GM12873 (cell line): ENCODE data around the gene COPZ1.

Experiments used
- CTCF ChIP-seq: IDR thresholded peaks from 2 replicates; pipeline ENCODE4 v1.5.1; 2012; ENCODE audit warnings: low read depth, mild to moderate bottlenecking, moderate library complexity, low read length, control low read depth; ENCODE audit not compliant: insufficient read depth; ENCODE audit errors: missing control alignments

The COPZ1 gene

DNA sequence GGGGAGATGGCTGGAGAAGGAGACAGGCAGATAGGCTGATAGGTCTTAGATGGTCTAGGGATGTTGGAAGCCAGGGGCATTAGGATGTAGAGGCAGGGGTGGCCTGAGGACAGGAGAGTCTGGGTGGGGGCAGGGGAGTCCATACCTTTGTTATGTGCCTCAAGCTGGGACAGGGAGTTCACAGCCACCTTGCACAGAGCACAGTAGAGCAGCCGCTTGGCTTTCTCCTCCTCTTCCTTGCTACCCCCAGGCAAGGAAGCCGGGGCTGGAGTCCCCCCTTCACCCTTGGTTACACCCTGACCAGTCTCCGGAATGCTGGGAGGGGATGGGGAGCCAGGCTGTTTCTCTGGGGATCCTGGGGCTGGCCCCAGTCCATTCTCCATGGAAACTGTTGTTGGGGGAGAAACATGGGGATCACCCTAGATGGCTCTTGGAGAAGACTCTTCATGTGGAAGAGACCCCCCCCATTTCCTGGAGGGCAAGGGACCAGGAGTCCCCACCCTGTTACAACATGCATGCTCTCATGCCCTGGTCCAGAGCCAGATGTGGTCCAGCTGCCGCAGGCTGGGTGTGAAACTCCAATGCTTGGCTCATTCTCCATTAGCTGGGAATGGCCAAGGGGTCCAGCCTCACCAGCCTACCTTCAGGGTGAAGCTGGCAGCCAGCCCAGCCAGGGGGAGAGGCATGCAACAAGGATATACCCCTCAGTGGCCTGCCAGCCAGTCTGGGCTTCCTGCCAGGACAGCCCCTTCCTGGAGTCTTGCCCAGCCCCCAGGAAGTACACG is 46.6 kb downstream of the COPZ1 start:
- no peak for TF ChIP-seq CTCF

DNA sequence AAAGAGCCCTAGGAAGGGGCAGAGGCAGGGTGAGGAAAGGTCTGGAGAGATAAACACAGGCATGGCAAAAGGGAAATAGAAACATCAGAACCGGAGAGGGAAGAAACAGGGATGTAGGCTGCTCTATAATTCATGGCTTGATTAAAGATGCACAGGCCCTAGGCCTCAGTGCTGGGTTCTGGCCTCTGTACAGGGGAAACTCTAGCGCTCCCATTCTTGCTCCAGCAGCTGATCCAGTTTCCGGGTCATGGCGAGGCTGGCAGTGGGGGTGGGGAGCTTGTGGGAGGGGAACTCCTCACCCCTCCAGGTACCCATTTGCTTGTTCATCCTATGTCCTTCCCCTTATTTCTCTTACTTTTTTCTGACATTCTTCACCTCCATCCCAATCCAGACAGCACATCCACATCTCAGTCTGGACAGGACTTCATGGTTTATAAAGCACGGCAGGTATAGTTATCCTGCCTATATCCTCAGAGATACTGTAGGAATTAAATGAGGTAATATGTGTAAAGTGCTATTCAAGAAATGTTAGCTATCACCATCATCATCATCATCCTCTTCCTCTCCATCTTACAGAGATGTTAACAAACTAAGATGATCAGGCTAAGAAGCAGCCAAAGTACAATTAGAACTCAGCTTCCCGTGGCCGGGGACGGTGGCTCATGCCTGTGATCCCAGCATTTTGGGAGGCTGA is 47.3 kb downstream of the COPZ1 start:
- TF ChIP-seq CTCF, result no peak

DNA sequence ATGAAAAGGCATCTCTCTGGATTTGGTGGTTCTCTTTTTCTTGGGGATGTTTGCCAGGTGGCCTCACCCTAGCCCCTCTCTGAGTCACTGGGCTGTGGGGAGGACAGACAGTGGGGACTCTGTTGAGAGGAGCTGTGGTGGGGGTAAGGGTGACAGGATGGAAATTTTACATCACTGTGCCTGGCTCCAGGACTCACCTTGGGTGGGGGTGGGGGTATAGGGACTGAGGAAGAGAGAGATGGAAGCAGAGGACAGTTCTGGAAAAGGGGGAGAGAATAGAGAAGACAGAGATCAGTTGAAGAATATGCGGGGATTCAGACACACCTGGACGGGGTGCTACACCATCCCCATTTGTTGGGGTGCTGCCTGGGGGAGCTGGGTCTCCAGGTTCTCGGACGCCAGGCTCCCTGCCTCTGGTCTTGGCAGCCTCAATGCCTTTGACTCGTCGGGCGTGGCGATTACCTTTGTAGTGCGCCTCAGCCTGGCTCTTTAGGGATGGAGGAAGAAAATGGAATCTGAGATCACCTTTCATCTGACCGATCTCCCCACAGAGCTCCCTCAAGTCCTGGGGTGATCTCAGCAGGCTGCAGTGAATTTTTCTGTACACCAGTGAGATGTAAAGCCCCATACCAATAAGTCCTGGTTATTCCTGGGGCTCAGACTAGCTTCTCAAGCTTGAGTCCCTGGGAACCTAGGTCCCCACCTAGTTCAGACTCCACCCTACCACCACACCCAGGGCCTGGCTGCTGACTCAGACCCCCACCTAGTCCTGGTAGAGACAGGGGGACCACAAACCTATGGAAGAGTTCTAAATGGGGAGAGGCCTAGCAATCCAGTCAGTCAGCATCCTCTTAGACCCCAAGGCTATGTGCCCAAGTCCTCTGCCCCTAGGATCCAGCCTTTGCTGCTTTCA is 49.0 kb downstream of the COPZ1 start:
- no peak for TF ChIP-seq CTCF

DNA sequence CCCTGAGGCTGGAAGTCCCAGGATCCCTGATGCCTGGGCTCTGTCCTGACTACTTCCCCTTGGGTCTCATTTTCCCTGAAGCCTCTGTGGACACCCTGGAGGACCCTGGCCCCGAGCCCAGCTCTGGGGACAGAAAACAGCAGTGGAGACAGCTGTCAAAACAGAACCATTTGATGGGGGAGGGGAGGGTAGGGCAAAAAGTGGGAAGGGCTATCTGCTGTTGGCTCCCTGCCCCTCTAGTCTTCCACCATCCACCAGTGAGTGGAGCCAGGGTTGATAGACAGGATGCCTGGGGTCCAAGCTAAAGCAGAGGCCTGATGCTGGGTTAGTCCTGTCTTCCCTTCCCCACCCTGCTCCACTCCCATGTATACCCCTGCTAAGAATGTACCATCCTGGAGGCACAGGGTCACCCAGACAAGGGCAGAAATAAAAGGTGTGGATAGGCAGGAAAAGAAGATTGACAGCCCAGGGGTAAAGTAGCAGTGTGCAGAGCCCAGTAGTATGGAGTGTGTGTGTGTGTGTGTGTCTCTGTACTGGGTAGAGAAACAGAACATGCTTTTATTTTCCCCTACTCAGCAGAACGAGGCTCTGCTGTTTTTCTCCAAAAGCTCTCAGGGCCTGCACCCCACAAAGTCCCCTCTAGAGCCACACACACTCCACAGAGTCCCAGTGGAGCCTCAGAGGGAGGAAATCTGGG is 49.8 kb downstream of the COPZ1 start:
- no peak for TF ChIP-seq CTCF

- TF ChIP-seq CTCF, result no peak
These were observed 50.3 kb downstream of the COPZ1 start for GRCh38 chr12:54375259-54375579.

GRCh38 chr12:54376596-54376995 is 51.7 kb downstream of the COPZ1 start:
- TF ChIP-seq CTCF, result no peak
